Stimulated activated CD8-positive, alpha-beta memory T cell treated with anti-CD3 and anti-CD28 coated beads, Interleukin-4, amount 100 ng/mL, for 1 hour (primary cell): ENCODE results near the gene ZDHHC11.
"Not testable (repeated sequence)": the region's sequence is repeated elsewhere in the genome, so short reads cannot be mapped to it uniquely, and the experiment has no call there.

Experiments
- DNase-seq, 2 donors: peaks; one replicate each; pipeline ENCODE4 v3.0.0-alpha.2; 2020; ENCODE audit warnings: low read depth in 2 of 2, low spot score in 1 of 2

Gene ZDHHC11

GRCh38 chr5:778421-778820 is 72.4 kb downstream of the ZDHHC11 start:
- DNase-seq = not testable (repeated sequence)

GRCh38 chr5:777756-778161 is 73.0 kb downstream of the ZDHHC11 start:
- no peak for DNase-seq

- DNase-seq = no peak
Observed at GRCh38 chr5:776862-777711, 73.7 kb downstream of the ZDHHC11 start.

- DNase-seq = no peak
Observed at GRCh38 chr5:775961-776861, 74.6 kb downstream of the ZDHHC11 start.

- not testable (repeated sequence) for DNase-seq
Observed at GRCh38 chr5:775595-775960, 75.2 kb downstream of the ZDHHC11 start.

- not testable (repeated sequence) for DNase-seq
Observed at GRCh38 chr5:774854-775505, 75.8 kb downstream of the ZDHHC11 start.

GRCh38 chr5:774304-774703 is 76.5 kb downstream of the ZDHHC11 start:
- DNase-seq = not testable (repeated sequence)

- no peak for DNase-seq
Observed at GRCh38 chr5:773517-774264, 77.1 kb downstream of the ZDHHC11 start.

GRCh38 chr5:772931-773330 is 77.9 kb downstream of the ZDHHC11 start:
- DNase-seq = not testable (repeated sequence)

GRCh38 chr5:772547-772890 is 78.3 kb downstream of the ZDHHC11 start:
- not testable (repeated sequence) for DNase-seq

GRCh38 chr5:771841-772546 is 78.8 kb downstream of the ZDHHC11 start:
- DNase-seq = not testable (repeated sequence)

GRCh38 chr5:771087-771781 is 79.6 kb downstream of the ZDHHC11 start:
- DNase-seq = not testable (repeated sequence)

GRCh38 chr5:770585-770984 is 80.2 kb downstream of the ZDHHC11 start:
- DNase-seq = not testable (repeated sequence)

- not testable (repeated sequence) for DNase-seq
Observed at GRCh38 chr5:769485-770145, 81.2 kb downstream of the ZDHHC11 start.

GRCh38 chr5:766666-767431 is 83.9 kb downstream of the ZDHHC11 start:
- DNase-seq = no peak

- no peak for DNase-seq
Observed at GRCh38 chr5:765948-766631, 84.7 kb downstream of the ZDHHC11 start.

GRCh38 chr5:763998-764781 is 86.6 kb downstream of the ZDHHC11 start:
- no peak for DNase-seq
